K562 (cell line): ENCODE data around the gene SYMPK. TPM values are rescaled to one million over a fixed set of nuclear protein-coding genes. Genes with fewer than 3 reads are reported as not detected.

ENCODE experiments used
- BRCA1 ChIP-seq, 2 experiments: fragments of 450-650 bp in 1 of 2; sonication (generic) in 1 of 2; formaldehyde crosslinking in 1 of 2; IDR thresholded peaks; 2 replicates each; pipeline versions ENCODE4 v1.5.0 to v1.6.1; 2017 to 2020; ENCODE audit warnings: mild to moderate bottlenecking in 1 of 2, missing genetic modification reagents in 1 of 2
- KAT8 ChIP-seq: fragments of 450-650 bp; IDR thresholded peaks from 2 replicates; pipeline ENCODE4 v1.6.1; 2016; ENCODE audit warnings: low read depth, mild to moderate bottlenecking
- polyA plus RNA-seq, 8 experiments: library from polyadenylated mRNA; depleted of rRNA in 4 of 8; stranded (reverse) in 5 of 8; unstranded in 3 of 8; fragments of >200 nt; fragmentation: Nextera tagmentation in 2 of 8; fragmentation: Illumina TruSeq in 1 of 8; extraction: Ambion mirVana in 2 of 8; extraction: Trizol in 1 of 8; gene quantifications; 2 replicates each; pipeline versions ENCODE4 v1.2.1 to v1.2.3, GENCODE V29; 2011 to 2014; ENCODE audit warnings: inconsistent platforms in 1 of 8, missing spikeins in 1 of 8
- total RNA-seq, 7 experiments: library from RNA; depleted of rRNA in 6 of 7; stranded (reverse); fragments of >200 nt in 6 of 7; fragmentation: Illumina TruSeq in 2 of 7; extraction: Trizol in 2 of 7; gene quantifications; 2 replicates each; pipeline versions ENCODE4 v1.2.1 to v1.2.3, GENCODE V29; 2011 to 2021; ENCODE audit warnings: low replicate concordance in 1 of 7
- TF ChIP-seq, protein P1 (sequence below), 2 experiments: fragments of 450-650 bp; formaldehyde crosslinking in 1 of 2; IDR thresholded peaks; 2 replicates each; pipeline versions ENCODE4 v1.4.0 to v1.6.1; 2014 to 2020; ENCODE audit warnings: mild to moderate bottlenecking in 2 of 2, borderline replicate concordance in 1 of 2, low read depth in 1 of 2
- TF ChIP-seq, protein P2 (sequence below): conservative IDR thresholded peaks from 2 replicates; pipeline ENCODE4 v1.6.1; 2011; ENCODE audit warnings: low read depth, mild to moderate bottlenecking, low read length; ENCODE audit not compliant: control insufficient read depth

SYMPK gene
- total and polyA plus RNA-seq, 9 of the 15 experiments (the other 6 are each of a cell fraction or from before 2014, with no cell fraction given), result 0.73 to 95.5 (median 58.4) TPM

GRCh38 chr19:45882652-45883585 lies 20.0 kb upstream of the SYMPK start (continued):
- TF ChIP-seq, protein P1, sequence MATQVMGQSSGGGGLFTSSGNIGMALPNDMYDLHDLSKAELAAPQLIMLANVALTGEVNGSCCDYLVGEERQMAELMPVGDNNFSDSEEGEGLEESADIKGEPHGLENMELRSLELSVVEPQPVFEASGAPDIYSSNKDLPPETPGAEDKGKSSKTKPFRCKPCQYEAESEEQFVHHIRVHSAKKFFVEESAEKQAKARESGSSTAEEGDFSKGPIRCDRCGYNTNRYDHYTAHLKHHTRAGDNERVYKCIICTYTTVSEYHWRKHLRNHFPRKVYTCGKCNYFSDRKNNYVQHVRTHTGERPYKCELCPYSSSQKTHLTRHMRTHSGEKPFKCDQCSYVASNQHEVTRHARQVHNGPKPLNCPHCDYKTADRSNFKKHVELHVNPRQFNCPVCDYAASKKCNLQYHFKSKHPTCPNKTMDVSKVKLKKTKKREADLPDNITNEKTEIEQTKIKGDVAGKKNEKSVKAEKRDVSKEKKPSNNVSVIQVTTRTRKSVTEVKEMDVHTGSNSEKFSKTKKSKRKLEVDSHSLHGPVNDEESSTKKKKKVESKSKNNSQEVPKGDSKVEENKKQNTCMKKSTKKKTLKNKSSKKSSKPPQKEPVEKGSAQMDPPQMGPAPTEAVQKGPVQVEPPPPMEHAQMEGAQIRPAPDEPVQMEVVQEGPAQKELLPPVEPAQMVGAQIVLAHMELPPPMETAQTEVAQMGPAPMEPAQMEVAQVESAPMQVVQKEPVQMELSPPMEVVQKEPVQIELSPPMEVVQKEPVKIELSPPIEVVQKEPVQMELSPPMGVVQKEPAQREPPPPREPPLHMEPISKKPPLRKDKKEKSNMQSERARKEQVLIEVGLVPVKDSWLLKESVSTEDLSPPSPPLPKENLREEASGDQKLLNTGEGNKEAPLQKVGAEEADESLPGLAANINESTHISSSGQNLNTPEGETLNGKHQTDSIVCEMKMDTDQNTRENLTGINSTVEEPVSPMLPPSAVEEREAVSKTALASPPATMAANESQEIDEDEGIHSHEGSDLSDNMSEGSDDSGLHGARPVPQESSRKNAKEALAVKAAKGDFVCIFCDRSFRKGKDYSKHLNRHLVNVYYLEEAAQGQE (IDR thresholded peaks at IDR 0.05; ENCODE audit: borderline replicate concordance), result peak; percentile 95
- TF ChIP-seq, protein P1 (CRISPR knock-in tag; IDR thresholded peaks at IDR 0.05; ENCODE audit: low read depth), result 0 out of 2 replicates have a peak, but pooled peaks have one; percentile 19
- TF ChIP-seq KAT8 (no peak), BRCA1 (IDR thresholded peaks at IDR 0.05) (no peak), BRCA1 (CRISPR knock-in tag; IDR thresholded peaks at IDR 0.05) (no peak)
- TF ChIP-seq, protein P2, sequence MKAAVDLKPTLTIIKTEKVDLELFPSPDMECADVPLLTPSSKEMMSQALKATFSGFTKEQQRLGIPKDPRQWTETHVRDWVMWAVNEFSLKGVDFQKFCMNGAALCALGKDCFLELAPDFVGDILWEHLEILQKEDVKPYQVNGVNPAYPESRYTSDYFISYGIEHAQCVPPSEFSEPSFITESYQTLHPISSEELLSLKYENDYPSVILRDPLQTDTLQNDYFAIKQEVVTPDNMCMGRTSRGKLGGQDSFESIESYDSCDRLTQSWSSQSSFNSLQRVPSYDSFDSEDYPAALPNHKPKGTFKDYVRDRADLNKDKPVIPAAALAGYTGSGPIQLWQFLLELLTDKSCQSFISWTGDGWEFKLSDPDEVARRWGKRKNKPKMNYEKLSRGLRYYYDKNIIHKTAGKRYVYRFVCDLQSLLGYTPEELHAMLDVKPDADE, result peak; percentile 26; the same call in 1 of the 2 replicates
